ENCODE data around the gene ALDH1A1.

Gene ALDH1A1

DNA sequence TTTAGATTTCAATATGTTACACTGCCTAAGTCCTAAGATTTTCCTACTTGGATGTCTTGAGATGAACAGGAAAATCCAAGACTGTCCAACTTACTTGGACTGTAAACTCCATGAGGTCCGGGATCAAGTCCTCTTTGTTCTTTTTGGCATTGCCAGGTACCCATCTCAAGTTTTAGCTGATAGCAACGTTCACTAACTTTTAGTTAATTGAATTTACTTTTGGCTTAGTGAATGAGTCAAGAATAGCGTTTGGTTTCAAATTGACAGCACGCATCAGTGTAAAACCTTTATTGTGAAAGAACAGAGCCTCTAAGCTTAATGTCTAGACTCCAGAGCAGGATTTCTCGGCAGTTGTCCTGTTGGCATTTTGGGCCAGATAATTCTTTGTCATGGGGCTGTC lies 37.2 kb downstream of the ALDH1A1 start:
- H3K4me3 ChIP-seq (ENCODE audit: control insufficient read depth, low read depth, low read length) = no peak overlapping the region
- DNase-seq (ENCODE audit: low read depth) = no peak
- TF ChIP-seq, protein P1, sequence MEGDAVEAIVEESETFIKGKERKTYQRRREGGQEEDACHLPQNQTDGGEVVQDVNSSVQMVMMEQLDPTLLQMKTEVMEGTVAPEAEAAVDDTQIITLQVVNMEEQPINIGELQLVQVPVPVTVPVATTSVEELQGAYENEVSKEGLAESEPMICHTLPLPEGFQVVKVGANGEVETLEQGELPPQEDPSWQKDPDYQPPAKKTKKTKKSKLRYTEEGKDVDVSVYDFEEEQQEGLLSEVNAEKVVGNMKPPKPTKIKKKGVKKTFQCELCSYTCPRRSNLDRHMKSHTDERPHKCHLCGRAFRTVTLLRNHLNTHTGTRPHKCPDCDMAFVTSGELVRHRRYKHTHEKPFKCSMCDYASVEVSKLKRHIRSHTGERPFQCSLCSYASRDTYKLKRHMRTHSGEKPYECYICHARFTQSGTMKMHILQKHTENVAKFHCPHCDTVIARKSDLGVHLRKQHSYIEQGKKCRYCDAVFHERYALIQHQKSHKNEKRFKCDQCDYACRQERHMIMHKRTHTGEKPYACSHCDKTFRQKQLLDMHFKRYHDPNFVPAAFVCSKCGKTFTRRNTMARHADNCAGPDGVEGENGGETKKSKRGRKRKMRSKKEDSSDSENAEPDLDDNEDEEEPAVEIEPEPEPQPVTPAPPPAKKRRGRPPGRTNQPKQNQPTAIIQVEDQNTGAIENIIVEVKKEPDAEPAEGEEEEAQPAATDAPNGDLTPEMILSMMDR (conservative IDR thresholded peaks at IDR 0.05; ENCODE audit: control insufficient read depth, insufficient read depth, low read depth, low read length) = no peak

GRCh38 chr9:72914750-72915149 lies 38.1 kb downstream of the ALDH1A1 start:
- no peak overlapping the region for H3K4me3 ChIP-seq (ENCODE audit: control insufficient read depth, low read depth, low read length)
- TF ChIP-seq, protein P1 (conservative IDR thresholded peaks at IDR 0.05; ENCODE audit: control insufficient read depth, insufficient read depth, low read depth, low read length) = no peak
- no peak for DNase-seq (ENCODE audit: low read depth)

DNA sequence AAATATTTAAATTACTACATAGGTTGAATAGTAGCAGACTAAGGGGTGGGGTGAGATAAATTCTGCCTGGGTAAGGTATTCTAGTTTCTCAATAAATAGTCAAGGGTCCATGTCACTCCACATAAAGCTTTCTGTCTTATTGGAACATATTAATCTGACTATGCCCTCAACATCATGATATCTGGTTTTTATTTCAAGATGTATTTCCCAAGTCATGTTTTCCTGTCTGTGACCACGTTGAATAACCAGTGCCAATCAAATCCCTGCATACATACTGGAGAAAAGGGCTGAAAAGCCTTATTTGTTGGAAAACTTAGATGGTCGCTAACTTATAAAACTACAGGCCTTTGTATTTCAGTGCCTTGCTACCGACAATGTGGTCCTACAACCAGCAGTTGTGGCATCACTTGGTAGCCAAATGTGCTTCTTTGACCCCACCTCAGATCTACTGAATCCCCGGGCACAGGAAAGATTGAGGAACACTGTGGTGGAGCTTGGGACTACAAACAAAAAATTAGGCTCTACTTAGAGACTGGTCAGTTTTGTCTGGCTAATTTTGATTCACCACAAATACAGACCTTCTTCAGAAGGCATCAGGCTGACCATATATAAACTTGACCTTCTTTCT lies 39.4 kb downstream of the ALDH1A1 start:
- no peak for DNase-seq (ENCODE audit: low read depth)
- H3K4me3 ChIP-seq (ENCODE audit: control insufficient read depth, low read depth, low read length) = no peak overlapping the region
- TF ChIP-seq, protein P1 (conservative IDR thresholded peaks at IDR 0.05; ENCODE audit: control insufficient read depth, insufficient read depth, low read depth, low read length) = no peak

GRCh38 chr9:72912476-72913381 lies 40.1 kb downstream of the ALDH1A1 start:
- TF ChIP-seq, protein P1 (conservative IDR thresholded peaks at IDR 0.05; ENCODE audit: control insufficient read depth, insufficient read depth, low read depth, low read length) = no peak
- no peak for DNase-seq (ENCODE audit: low read depth)
- H3K4me3 ChIP-seq (ENCODE audit: control insufficient read depth, low read depth, low read length) = no peak overlapping the region

GRCh38 chr9:72911816-72912215 lies 41.0 kb downstream of the ALDH1A1 start:
- no peak overlapping the region for H3K4me3 ChIP-seq (ENCODE audit: control insufficient read depth, low read depth, low read length)
- TF ChIP-seq, protein P1 (conservative IDR thresholded peaks at IDR 0.05; ENCODE audit: control insufficient read depth, insufficient read depth, low read depth, low read length) = no peak
- DNase-seq (ENCODE audit: low read depth) = no peak

DNA sequence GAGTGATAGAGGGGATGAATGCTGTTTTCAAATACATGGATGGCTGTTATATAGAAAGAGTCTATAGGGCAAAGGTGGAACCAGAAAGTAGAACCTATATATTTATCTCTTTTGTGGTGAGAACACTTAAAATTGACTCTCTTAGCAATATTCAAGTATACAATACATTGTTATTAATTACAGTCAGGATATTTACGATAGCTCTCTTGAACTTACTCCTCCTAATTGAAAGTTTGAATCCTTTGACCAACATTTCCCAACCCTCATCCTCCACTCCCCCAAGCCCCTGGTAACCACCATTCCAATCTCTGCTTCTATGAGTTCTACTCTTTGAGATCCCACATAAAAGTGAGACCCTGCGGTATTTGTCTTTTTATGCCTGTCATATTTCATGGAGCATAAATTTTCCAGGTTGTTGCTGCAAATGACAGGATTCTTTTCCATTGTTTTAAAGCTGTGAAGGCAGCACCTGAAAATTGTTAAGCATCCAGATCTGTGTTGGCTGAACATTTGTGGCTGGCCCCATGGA lies 41.5 kb downstream of the ALDH1A1 start:
- no peak for DNase-seq (ENCODE audit: low read depth)
- H3K4me3 ChIP-seq (ENCODE audit: control insufficient read depth, low read depth, low read length) = no peak overlapping the region
- TF ChIP-seq, protein P1 (conservative IDR thresholded peaks at IDR 0.05; ENCODE audit: control insufficient read depth, insufficient read depth, low read depth, low read length) = no peak
